Fibroblast of mammary gland (primary cell): Measurements from ENCODE around the gene ZHX3.

Source experiments
- DNase-seq: peaks from one replicate; pipeline ENCODE4 v3.0.0-alpha.2; 2010; ENCODE audit warnings: low read depth
- H3K4me3 ChIP-seq: 2 replicates; pipeline ENCODE4 v1.5.1; 2011; ENCODE audit warnings: low read depth, mild to moderate bottlenecking, low read length, moderate library complexity; ENCODE audit not compliant: control insufficient read depth
- TF ChIP-seq, protein P1 (sequence below): conservative IDR thresholded peaks from 2 replicates; pipeline ENCODE4 v1.5.1; 2011; ENCODE audit warnings: low read depth, low read length, inconsistent platforms; ENCODE audit not compliant: control insufficient read depth, insufficient read depth

ZHX3 gene

DNA sequence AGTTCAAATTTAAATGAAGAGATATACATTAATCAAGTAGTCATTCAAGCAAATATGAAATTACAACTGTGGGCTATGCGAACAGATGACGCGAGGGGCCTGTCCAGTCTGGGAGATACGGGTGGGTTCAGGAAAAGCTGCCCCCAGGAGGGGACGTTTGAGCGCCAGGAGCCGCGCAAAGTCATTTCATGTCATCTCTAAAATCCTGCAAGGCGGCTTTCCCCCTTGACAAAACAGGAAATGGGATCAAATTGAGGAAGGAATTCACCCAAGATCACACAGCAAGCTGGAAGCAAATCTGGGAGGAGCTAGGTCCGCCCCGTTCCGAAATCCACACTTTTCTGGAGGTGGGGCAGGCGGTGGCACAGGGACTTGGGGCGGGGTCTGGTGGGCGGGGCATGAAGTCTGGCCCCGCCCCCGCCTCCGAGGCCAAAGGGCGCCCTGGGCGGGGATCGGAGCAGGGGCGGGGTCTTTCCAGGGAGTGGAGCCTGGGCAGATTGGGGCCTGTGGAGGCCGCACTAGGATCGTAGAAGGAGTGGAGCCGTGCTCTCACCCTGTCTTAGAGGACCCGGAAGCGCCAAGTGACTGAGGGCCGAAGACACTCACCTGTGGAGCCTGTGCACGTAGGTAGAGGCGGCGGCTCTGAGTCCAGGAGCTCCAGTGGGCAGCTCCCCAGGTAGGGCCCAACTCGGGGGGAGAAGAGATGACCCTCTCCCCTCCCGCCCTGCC lies 23.0 kb upstream of the ZHX3 start, which contains the start of gene LPIN3:
TSS of gene LPIN3 (plus strand) at position 495 of the 729 bp plus-strand sequence. CDS start 4,983 bp downstream, outside the sequence.
- H3K4me3 ChIP-seq = peak within 1 kb of the TSS; percentile 62
- peak; percentile 92 for DNase-seq
- TF ChIP-seq, protein P1, sequence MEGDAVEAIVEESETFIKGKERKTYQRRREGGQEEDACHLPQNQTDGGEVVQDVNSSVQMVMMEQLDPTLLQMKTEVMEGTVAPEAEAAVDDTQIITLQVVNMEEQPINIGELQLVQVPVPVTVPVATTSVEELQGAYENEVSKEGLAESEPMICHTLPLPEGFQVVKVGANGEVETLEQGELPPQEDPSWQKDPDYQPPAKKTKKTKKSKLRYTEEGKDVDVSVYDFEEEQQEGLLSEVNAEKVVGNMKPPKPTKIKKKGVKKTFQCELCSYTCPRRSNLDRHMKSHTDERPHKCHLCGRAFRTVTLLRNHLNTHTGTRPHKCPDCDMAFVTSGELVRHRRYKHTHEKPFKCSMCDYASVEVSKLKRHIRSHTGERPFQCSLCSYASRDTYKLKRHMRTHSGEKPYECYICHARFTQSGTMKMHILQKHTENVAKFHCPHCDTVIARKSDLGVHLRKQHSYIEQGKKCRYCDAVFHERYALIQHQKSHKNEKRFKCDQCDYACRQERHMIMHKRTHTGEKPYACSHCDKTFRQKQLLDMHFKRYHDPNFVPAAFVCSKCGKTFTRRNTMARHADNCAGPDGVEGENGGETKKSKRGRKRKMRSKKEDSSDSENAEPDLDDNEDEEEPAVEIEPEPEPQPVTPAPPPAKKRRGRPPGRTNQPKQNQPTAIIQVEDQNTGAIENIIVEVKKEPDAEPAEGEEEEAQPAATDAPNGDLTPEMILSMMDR = no peak

DNA sequence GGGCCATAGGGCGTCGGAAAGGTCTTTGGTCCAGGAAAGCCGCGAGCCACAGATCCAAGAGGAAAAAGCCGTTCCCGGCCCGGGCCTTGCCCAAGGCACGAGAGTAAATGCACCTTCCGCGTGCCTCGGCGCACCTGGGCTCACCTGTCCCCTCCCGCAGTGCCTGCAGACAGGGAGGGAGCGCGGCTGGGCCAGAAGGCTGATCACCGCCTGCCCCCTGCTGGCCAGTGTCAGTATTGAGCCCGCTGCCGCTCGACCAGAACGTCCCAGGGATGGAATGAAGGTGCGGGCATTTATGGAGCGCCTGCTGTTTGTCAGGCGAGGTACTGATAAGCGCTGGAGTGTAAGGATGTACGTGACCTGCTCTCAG lies 22.4 kb upstream of the ZHX3 start:
- peak; percentile 62 for DNase-seq
- peak overlapping the region; percentile 62 for H3K4me3 ChIP-seq
- TF ChIP-seq, protein P1 = peak; percentile 80

DNA sequence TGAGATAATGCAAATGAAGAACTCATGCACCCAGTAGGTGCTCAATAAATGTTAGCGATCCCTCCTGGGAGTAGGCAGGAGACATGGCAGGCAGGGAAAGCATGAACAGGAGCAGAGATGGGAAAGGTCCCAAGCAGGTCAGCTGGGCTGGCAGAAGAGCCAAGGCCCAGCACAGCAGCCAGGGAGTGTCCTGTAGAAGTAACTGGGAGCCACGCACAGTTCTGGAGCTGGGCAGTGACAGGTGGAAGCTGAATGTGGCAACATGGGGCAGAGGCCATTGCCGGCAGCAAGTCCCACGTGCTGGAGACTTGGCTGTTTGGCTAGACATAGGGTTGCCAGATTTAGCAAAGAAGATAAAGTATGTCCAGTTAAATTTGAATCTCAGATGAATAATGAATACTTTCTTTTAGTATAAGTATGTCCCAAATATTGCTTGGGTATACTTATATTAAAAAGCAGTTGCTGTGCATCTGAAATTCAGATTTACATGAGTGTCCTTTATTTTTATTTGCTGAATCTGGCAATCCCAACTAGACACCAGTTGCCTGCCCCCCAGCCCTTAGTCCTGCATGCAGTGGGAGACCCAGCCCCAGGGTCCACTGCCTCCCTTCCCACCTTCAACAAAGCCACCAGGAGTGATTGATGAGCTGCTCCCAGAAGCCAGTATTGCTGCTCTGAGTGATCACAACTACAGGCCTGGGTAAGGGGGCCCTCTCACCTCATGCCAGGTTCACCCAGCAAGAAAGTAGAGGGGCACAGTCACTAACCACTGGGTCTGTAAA lies 19.4 kb upstream of the ZHX3 start:
- no peak overlapping the region for H3K4me3 ChIP-seq
- TF ChIP-seq, protein P1 = no peak
- no peak for DNase-seq

DNA sequence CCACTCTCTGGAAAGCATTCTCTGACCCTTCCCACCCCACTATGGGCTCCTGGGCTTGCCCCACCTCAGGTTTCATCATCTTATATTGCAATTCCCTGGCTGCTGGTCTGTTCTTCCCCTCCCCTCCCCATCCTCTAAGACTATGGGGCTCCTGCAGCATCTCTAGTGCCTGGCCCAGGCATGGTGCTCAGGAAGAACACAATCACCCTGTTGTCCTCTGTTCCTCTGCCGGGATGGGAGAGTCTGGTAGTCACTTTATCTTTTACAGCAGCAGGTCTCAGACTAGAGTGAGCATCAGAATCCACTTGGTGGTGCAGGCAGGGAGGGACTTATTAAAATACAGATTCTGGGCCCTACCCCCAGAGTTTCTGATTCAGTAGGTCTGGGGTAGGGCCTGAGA lies 18.1 kb upstream of the ZHX3 start:
- TF ChIP-seq, protein P1 = no peak
- DNase-seq = no peak

DNA sequence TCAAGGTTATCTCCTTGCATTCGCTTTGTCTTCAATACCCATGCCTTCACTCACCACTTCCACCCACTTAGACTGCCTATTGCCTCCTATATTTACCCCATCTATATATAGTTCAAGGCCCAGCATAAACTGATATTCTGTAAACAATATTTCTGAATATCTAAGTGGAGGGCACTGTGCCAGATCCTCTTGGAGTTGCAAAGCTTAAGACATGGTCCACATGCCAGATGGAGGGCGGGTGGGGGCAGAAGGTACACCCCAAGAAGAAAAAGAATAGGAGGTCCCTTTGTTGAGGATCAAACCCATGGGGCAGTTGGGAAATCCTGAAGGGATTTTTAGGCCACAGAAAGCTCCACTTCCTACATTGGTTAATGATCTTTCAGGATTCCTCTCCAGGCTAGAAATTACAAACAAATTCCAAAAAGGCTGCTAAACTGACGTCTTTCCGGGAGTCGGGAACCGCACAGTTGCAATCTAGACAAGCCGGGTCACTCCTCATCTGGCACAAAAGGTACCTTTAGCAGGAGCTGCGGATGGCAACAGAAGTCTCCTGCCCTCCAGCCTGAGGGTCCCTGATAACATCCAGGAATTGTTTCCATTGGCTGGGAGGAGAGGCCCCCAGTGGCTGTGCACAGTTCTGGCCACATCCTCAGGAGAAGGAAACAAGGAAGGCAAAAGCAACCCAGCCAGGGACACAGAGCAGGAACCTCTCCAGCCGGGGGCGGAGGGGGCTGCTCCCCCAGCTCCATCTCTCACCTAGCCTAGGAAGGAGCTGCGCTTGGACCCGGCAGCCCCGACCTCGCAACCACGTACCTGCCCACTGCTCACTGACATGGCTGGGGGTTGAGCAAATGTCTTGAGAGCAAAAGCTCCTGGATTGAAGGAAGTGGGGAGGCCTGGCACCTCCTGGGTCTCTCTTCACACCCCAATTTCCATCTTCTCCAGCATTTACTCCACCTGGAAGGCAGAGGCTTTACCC lies 17.2 kb upstream of the ZHX3 start:
- DNase-seq = peak; percentile 31
- TF ChIP-seq, protein P1 = no peak
- no peak overlapping the region for H3K4me3 ChIP-seq

More for the DNA sequence above, 18.1 kb upstream of the ZHX3 start:
- H3K4me3 ChIP-seq = no peak overlapping the region

DNA sequence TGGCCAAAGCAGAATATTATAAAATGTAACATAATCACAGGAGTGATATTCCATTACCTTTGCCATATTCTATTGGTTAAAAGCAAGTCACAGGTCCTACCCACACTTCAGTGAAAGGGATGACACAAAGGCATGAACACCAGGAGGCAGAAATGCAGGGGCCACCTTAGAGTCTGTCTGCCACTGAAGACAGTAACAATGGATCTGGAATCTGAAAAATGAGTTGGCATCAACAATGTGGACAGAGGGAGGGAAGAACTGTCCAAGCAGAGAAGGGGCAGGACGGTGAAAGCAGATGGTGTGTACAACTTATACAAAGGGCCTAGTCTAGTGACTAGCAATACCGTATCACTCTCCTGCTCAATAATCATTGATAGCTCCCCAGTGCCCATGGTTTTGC lies 16.5 kb upstream of the ZHX3 start:
- no peak overlapping the region for H3K4me3 ChIP-seq
- TF ChIP-seq, protein P1 = no peak
- no peak for DNase-seq
